HG03139 (cell line): ENCODE measurements around the gene WNT9A.

ENCODE experiments used
- ATAC-seq: cut with Tn5 transposase; IDR thresholded peaks from one replicate; pipeline ENCODE4 v1.9.1; 2021; ENCODE audit not compliant: unreplicated experiment

Gene WNT9A

GRCh38 chr1:227899141-227899819 lies 48.5 kb downstream of the WNT9A start:
- ATAC-seq, result no peak

- no peak for ATAC-seq
These were observed 49.1 kb downstream of the WNT9A start for GRCh38 chr1:227898502-227899140.

- no peak for ATAC-seq
These were observed 49.9 kb downstream of the WNT9A start for GRCh38 chr1:227897704-227898438.

GRCh38 chr1:227896710-227897655 lies 50.7 kb downstream of the WNT9A start:
- no peak for ATAC-seq

GRCh38 chr1:227895828-227896685 lies 51.7 kb downstream of the WNT9A start:
- no peak for ATAC-seq

- ATAC-seq, result no peak
These were observed 52.8 kb downstream of the WNT9A start for GRCh38 chr1:227894831-227895451.

GRCh38 chr1:227893949-227894721 lies 53.6 kb downstream of the WNT9A start:
- ATAC-seq, result no peak

GRCh38 chr1:227893300-227893948 lies 54.3 kb downstream of the WNT9A start:
- no peak for ATAC-seq

- ATAC-seq, result no peak
These were observed 55.0 kb downstream of the WNT9A start for GRCh38 chr1:227892489-227893299.

GRCh38 chr1:227891955-227892488 lies 55.7 kb downstream of the WNT9A start:
- no peak for ATAC-seq

- no peak for ATAC-seq
These were observed 56.3 kb downstream of the WNT9A start for GRCh38 chr1:227891223-227891954.

- ATAC-seq, result no peak
These were observed 57.1 kb downstream of the WNT9A start for GRCh38 chr1:227890451-227891222.

GRCh38 chr1:227889863-227890405 lies 57.8 kb downstream of the WNT9A start:
- no peak for ATAC-seq

GRCh38 chr1:227889047-227889862 lies 58.5 kb downstream of the WNT9A start:
- no peak for ATAC-seq
